ENCODE measurements around the gene ZNF205.

ZNF205 gene

GRCh38 chr16:3084969-3085670, 27.3 kb upstream of the ZNF205 start:
- TF ChIP-seq, protein P1, sequence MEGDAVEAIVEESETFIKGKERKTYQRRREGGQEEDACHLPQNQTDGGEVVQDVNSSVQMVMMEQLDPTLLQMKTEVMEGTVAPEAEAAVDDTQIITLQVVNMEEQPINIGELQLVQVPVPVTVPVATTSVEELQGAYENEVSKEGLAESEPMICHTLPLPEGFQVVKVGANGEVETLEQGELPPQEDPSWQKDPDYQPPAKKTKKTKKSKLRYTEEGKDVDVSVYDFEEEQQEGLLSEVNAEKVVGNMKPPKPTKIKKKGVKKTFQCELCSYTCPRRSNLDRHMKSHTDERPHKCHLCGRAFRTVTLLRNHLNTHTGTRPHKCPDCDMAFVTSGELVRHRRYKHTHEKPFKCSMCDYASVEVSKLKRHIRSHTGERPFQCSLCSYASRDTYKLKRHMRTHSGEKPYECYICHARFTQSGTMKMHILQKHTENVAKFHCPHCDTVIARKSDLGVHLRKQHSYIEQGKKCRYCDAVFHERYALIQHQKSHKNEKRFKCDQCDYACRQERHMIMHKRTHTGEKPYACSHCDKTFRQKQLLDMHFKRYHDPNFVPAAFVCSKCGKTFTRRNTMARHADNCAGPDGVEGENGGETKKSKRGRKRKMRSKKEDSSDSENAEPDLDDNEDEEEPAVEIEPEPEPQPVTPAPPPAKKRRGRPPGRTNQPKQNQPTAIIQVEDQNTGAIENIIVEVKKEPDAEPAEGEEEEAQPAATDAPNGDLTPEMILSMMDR (IDR thresholded peaks at IDR 0.05), result no peak

- TF ChIP-seq, protein P1 (IDR thresholded peaks at IDR 0.05), result no peak
These were observed 26.4 kb upstream of the ZNF205 start for GRCh38 chr16:3085868-3086595.

GRCh38 chr16:3086596-3087242, 25.7 kb upstream of the ZNF205 start:
- TF ChIP-seq, protein P1 (IDR thresholded peaks at IDR 0.05), result no peak

DNA sequence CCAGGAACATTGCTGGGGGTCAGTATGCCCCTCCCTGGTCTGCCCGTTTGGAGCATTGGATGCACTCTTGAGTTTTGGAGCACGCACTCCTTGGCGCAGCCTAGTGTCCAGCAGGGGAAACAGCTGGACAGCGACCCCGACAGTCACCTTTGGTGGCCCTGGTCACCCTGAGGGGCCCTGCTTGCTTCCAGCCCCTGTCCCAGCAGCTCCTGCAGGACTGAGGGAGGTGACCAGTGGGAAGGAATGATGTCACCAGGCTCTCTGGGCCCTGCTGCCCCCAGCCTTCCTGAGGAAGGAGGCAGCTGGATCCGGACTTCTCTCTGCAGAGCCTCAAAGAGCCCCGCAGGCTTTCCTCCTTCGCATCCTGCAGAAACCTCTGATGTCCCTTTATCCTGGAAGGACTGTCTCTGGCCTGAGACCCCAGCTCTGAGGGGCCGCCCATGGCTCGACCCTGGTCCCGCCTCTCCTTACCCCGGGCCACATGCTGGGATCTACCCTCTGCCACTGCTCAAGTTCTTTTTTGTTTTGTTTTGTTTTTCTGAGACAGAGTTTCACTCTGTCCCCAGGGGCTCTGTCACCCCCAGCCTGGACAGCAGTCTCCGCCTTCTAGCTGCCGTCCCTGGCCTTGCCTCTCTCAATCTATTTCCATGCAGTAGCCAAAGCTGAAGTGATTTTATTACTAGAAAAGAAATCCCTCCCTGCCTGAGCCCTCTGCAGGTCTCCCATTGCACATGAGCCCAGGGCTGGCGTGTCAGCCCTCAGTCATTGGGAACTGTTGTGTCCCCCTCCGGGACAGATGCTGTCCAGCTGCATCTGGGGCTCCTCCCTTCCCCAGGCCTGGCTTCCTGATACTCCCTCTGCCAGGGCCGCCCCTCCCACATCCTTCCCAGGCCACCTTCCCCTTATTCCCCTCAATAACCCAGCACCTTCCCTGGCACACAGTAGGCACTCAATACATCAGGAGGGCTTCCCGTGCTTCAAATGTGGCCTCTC, 24.8 kb upstream of the ZNF205 start:
- TF ChIP-seq, protein P1 (IDR thresholded peaks at IDR 0.05), result no peak; the same call in 1 of the 2 replicates

- TF ChIP-seq, protein P1 (IDR thresholded peaks at IDR 0.05), result no peak
These were observed 23.9 kb upstream of the ZNF205 start for GRCh38 chr16:3088450-3088849.

- TF ChIP-seq, protein P1 (IDR thresholded peaks at IDR 0.05), result no peak
These were observed 23.3 kb upstream of the ZNF205 start for GRCh38 chr16:3088925-3089716.

Measured in LNCAP (cell line).